ENCODE results near the gene SV2A. TPM values are rescaled to one million over a fixed set of nuclear protein-coding genes. Genes with fewer than 3 reads are reported as not detected.

Gene SV2A
- total RNA-seq, 1 donor from 2014 or later: 0.83 TPM

- DNase-seq (ENCODE audit: low spot score): no peak
These were observed 13.7 kb upstream of the SV2A start for GRCh38 chr1:149931212-149931790.

GRCh38 chr1:149929856-149930255 is 12.2 kb upstream of the SV2A start:
- intact Hi-C loops (cut with DNase I): no loop called here
- no peak for DNase-seq (ENCODE audit: low spot score)

More at GRCh38 chr1:149931212-149931790, 13.7 kb upstream of the SV2A start:
- intact Hi-C loops (cut with DNase I): no loop called here

GRCh38 chr1:149928401-149928724 is 10.7 kb upstream of the SV2A start:
- intact Hi-C loops (cut with DNase I): no loop called here
- no peak for DNase-seq (ENCODE audit: low spot score)

DNA sequence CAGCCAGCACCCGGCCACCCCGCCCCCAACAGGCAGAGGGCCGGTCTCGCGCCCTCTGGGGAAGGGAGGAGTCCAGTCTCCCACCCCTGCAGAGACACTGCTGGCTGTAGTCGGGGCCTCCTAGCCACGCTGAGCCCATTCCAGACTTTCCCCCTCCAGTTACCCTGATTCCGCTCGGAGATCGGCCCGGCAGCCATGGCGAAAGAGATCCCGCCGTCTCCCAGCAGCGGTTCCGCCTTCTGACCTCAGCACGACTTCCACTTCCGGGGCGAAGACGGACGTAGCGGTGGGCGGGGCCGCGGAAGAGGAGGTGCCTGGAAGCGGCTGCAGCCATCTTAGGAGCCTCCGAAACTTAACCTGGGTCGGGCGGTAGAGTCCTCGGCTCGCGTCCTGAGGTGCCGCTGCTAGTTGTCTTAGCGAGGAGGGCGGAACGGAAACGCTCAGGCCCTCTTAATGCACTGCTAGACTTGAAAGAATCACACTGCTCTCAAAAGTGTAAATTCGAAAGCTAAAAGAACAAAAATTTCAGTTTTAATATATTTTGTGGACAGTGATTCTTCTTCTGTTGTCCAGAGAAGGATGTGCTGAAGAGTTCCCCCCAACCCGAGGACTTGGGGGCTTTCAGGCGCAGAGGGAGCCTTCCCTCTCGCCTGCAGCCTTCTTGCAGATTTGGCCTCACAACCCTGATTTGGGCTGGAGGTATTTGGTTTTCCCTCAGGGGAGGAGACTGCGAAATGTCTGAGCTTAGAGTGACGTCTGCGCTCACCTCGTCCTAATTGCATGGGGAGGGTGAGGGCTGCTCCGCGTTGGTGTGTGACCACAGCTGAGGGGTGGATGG is 10.1 kb upstream of the SV2A start, which contains the start of gene SF3B4:
TSS of gene SF3B4 (minus strand) at position 241 of the 838 bp plus-strand sequence. CDS start at position 197, 44 bp downstream.
- intact Hi-C loops (cut with DNase I): loop anchor here (2.0 kb wide), 1 partner anchor 29 kb away; the partner anchor contains the start of gene BOLA1
- peak; percentile 99 for DNase-seq (ENCODE audit: low spot score)

GRCh38 chr1:149927056-149927562 is 9.5 kb upstream of the SV2A start:
- intact Hi-C loops (cut with DNase I): loop anchor here (2.0 kb wide), 1 partner anchor 28 kb away; the partner anchor contains the start of gene BOLA1
- no peak for DNase-seq (ENCODE audit: low spot score)

GRCh38 chr1:149926296-149926695 is 8.7 kb upstream of the SV2A start:
- intact Hi-C loops (cut with DNase I): loop anchor here (2.0 kb wide), 1 partner anchor 27 kb away; the partner anchor contains the start of gene BOLA1
- DNase-seq (ENCODE audit: low spot score): no peak

GRCh38 chr1:149925751-149926150 is 8.1 kb upstream of the SV2A start:
- DNase-seq (ENCODE audit: low spot score): no peak
- intact Hi-C loops (cut with DNase I): loop anchor here (2.0 kb wide), 1 partner anchor 27 kb away; the partner anchor contains the start of gene BOLA1

DNA sequence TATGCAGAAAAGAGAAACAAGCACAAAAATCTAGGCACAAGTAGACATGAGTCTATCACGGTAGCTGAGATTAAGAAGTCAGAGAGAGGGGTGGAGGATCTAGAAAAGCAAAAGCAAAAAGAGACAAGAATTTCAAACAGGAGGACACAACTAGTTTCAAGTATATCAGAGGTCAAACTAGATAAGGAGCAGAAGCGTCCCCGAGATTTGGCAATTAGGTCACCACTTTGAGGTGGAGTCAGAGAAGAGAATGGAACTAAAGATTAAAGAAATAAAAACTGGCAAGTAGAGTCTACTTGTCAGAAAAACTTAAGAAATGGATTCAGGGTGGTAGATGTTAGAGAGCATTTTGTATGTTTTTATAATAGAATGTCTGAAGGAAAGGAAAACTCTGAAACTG is 7.7 kb upstream of the SV2A start:
- no peak for DNase-seq (ENCODE audit: low spot score)
- intact Hi-C loops (cut with DNase I): no loop called here

- DNase-seq (ENCODE audit: low spot score): no peak
- intact Hi-C loops (cut with DNase I): no loop called here
These were observed 6.0 kb upstream of the SV2A start for GRCh38 chr1:149923626-149924025.

DNA sequence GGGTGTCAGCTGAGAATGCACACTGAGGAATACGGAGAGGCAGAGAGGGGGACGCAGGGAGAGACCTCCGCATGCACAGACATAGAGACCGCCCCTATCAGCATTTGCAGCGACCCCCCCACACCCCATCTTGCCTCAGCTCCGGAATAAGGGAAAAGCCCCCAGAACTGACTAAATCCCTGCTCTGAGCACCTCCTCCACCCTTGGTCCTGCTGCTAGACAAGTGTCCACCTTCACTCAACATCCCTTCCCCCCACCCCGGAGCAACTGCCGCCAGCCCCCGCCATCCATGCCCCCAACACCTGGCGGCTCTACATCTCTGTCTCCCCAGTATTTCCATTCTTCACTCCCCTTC is 769 bp downstream of the SV2A start:
- intact Hi-C loops (cut with DNase I): no loop called here
- no peak for DNase-seq (ENCODE audit: low spot score)

- DNase-seq (ENCODE audit: low spot score): no peak
- intact Hi-C loops (cut with DNase I): no loop called here
These were observed 1.3 kb downstream of the SV2A start for GRCh38 chr1:149916193-149916897.

GRCh38 chr1:149915429-149916192 is 2.0 kb downstream of the SV2A start:
- intact Hi-C loops (cut with DNase I): no loop called here
- no peak for DNase-seq (ENCODE audit: low spot score)

GRCh38 chr1:149914545-149914944 is 3.1 kb downstream of the SV2A start:
- DNase-seq (ENCODE audit: low spot score): no peak
- intact Hi-C loops (cut with DNase I): no loop called here

- no peak for DNase-seq (ENCODE audit: low spot score)
- intact Hi-C loops (cut with DNase I): no loop called here
These were observed 11.0 kb downstream of the SV2A start for GRCh38 chr1:149906570-149907075.

DNA sequence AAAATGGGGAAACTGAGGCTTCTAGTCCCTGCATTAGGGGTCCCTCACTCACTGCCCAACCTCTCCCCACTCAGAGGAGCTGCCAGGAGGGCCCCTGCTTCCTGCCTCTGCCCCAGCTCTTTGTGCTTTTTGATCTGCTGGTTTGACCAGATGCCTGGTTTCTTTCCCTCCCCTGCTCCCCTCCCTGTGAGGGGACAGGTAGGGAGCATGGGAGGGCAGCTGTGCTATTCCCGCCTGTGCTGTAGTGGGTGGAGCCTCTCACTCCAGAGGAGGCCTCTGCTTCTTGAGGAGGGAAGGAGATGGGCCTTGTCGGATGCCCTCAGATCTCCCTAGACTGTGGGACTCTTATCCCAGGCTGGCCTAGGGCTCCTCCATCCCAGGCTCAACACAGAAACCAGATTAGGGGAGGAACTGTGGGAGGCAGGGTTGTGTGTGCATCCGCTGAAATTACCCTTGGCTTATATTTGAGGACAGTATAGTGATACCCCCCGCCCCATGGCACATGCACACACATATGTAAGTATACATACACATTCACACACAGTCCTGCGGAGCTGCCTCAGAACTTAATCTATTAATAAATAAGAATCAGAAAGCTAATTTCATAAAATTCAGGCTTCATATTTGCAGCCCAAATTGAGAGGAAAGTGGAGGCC is 13.7 kb downstream of the SV2A start:
- intact Hi-C loops (cut with DNase I): no loop called here
- no peak for DNase-seq (ENCODE audit: low spot score)

GRCh38 chr1:149899460-149900284 is 18.0 kb downstream of the SV2A start, which contains the start of gene BOLA1:
Gene BOLA1 (plus strand): TSS chr1:149899568. CDS start chr1:149900060, 492 bp downstream.
- intact Hi-C loops (cut with DNase I): loop anchor here (2.0 to 10.0 kb wide), 2 partner anchors 27 to 155 kb away; partner anchors contain the start of gene SF3B4
- DNase-seq (ENCODE audit: low spot score): peak; percentile 96

DNA sequence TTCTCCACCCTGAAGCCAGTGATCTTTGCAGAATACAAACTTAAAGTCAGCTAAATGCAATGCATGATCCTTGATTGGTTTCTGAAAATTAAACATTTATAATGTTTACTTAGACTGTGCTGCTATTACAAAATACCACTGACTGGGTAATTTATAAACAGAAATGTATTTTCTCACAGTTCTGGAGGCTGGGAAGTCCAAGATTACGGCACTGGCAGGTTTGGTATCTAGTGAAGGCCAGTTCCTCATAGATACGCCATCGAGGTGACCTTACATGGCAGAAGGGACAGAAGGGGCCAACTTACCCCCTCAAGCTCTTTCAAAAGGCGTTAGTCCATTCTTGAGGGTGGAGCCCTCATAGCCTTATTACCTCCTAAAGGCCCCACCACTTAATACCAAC is 21.1 kb downstream of the SV2A start:
- intact Hi-C loops (cut with DNase I): loop anchor here (10.0 kb wide), 1 partner anchor 158 kb away; no protein-coding TSS in a partner anchor
- no peak for DNase-seq (ENCODE audit: low spot score)

GRCh38 chr1:149888999-149889289 is 28.7 kb downstream of the SV2A start:
- DNase-seq (ENCODE audit: low spot score): no peak
- intact Hi-C loops (cut with DNase I): loop anchor here (1.0 kb wide), 1 partner anchor 50 kb away; no protein-coding TSS in a partner anchor
